GM19395 (cell line): ENCODE data around the gene ITPRID2.
"Not testable (repeated sequence)": the region's sequence is repeated elsewhere in the genome, so short reads cannot be mapped to it uniquely, and the experiment has no call there.

Experiments used
- ATAC-seq: cut with Tn5 transposase; IDR thresholded peaks from one replicate; pipeline ENCODE4 v1.9.1; 2021; ENCODE audit warnings: mild to moderate bottlenecking, moderate library complexity; ENCODE audit not compliant: unreplicated experiment

The ITPRID2 gene

DNA sequence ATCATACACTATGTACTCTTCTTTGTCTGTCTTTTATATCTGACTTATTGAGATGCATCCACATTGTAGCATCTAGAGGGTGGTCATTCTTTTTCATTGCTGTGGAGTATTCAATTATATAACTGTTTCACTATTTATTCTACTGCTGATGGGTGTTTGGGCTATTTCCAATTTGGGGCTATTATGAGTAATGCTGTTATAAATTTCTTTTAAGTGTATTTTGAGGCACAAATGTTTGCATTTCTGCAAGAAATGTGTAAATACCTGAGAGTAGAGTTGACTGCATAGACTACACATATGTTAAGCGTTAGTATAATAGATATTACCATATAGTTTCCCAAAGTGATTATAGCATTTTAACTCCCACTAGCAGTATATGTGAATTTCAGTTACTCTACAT is 67.2 kb downstream of the ITPRID2 start:
- no peak for ATAC-seq

- no peak for ATAC-seq
Measured at GRCh38 chr2:181959508-181959907, 68.0 kb downstream of the ITPRID2 start.

- ATAC-seq, result not testable (repeated sequence)
Measured at GRCh38 chr2:181961167-181961566, 69.6 kb downstream of the ITPRID2 start.

GRCh38 chr2:181962142-181962541 is 70.6 kb downstream of the ITPRID2 start:
- no peak for ATAC-seq

GRCh38 chr2:181970160-181970794 is 78.7 kb downstream of the ITPRID2 start:
- ATAC-seq, result no peak

DNA sequence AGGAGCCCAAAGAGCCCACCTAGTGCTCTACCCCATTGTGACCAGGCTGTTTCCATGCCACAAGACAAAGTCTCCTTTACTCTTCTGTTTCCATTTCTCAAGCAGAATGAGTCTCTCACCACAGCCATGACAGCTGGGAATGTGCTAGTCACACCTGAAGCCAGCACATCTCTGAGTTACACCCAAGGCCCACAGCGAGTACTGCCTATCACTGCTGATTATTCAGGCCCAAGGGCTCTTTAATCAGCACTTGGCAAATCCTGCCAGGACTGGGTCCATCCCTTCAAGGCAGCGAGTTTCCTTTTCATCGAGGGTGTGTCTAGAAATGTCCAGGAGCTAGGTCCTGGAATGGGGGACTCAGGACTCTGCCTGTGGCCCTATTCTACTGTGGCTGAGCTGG is 79.5 kb downstream of the ITPRID2 start:
- no peak for ATAC-seq

DNA sequence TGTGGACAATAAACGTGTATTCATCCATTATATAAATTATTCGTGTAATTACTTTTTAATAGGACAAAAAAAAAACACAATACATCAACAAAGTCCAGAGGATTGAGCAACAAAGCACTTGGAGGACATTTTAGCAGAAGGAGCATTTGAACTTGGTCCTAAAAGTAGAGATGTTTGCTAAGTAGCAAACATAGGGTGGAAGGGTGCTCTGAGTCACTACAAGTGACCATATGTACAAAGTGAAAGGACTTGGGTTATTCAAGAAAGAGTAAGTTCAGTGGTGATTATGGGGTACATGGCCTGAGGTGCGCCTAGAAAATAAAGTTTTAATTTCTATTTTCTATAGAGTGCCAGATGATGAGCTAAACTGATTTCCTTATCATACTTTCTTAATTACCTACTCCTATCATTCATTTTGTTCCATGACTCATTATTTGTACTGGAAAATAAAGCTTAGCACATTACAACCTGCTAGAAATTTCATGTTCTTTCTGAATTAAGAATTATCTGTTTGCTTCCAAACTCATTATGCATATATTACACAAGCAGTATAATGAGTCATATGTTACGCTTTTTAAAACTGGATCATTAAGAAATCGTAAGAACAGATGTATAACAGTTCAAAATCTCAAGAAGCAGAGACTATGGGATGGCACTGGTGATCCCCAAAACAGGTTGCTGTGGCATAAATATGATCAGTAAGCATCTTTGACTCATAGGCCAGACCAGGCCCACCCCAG is 81.1 kb downstream of the ITPRID2 start:
- no peak for ATAC-seq

GRCh38 chr2:181973171-181973783 is 81.7 kb downstream of the ITPRID2 start:
- no peak for ATAC-seq

DNA sequence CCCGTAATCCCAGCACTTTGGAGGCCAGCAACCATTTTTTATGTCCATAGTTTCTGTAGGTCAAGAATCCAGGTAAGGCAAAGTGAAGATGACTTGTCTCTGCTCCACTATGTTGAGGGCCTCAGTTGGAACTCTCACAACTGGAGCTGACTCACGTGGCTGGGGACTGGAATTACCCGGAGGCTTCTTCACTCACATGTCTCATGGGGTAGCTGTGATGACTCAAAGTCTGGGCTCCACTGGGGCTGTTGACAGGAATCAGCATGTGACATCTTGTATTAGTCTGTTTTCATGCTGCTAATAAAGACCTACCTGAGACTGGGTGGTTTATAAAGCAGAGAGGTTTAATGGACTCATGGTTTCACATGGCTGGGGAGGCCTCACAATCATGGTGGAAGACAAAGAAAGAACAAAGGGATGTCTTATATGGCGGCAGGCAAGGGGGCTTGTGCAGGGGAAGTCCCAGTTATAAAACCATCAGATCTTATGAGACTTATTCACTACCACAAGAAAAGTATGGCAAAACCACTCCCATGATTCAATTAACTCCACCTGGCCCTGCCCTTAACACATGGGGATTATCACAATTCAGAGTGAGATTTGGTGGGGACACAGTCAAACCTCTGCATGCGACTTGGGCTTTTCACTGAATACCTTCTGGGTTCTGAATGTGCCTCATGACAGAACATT is 86.3 kb downstream of the ITPRID2 start:
- ATAC-seq, result no peak

- ATAC-seq, result no peak
Measured at GRCh38 chr2:181978351-181979150, 87.0 kb downstream of the ITPRID2 start.
